SK-N-SH (cell line): ENCODE results near the gene ZSCAN5C. TPM values are rescaled to one million over a fixed set of nuclear protein-coding genes. Genes with fewer than 3 reads are reported as not detected.
"Not testable (repeated sequence)": the region's sequence is repeated elsewhere in the genome, so short reads cannot be mapped to it uniquely, and the experiment has no call there.

Experiments
- CTCF ChIA-PET: fragments of 300-600, 350-600 bp; formaldehyde crosslinking; extraction: SDS; loops from one replicate; lab custom pipeline; 2021; lab: Yijun Ruan, JAX
- POLR2A ChIA-PET: fragments of 350-600 bp; sonication (Branson Sonifier 250); formaldehyde crosslinking; extraction: SDS; loops from one replicate; lab custom pipeline; 2020; ENCODE audit warnings: antibody characterized with exemption, inconsistent platforms; lab: Yijun Ruan, JAX
- DNase-seq: peaks from one replicate; pipeline ENCODE4 v3.0.0; 2012
- H2AFZ ChIP-seq: fragments of 200-600 bp; sonication (generic); 2 replicates; pipeline ENCODE4 v1.8.1; 2016; ENCODE audit warnings: antibody characterized with exemption, mild to moderate bottlenecking, low read depth
- H3F3A ChIP-seq: fragments of 200-600 bp; sonication (generic); replicated peaks from 2 replicates; pipeline ENCODE3; 2016; ENCODE audit warnings: antibody characterized with exemption, mild to moderate bottlenecking; ENCODE audit not compliant: insufficient read depth
- H3K27ac ChIP-seq, 2 experiments: fragments of 200-500 bp in 1 of 2; fragments of 200-600 bp in 1 of 2; sonication (Bioruptor generic) in 1 of 2; sonication (generic), shearing (Covaris generic) in 1 of 2; 2 replicates each; pipeline versions ENCODE4 v1.5.1 to v1.6.1; 2014 to 2016; ENCODE audit warnings: low read depth in 2 of 2, inconsistent platforms in 1 of 2, low read length in 1 of 2, mild to moderate bottlenecking in 1 of 2, mixed read lengths in 1 of 2
- H3K27me3 ChIP-seq: fragments of 200-600 bp; sonication (generic), shearing (Covaris generic); 2 replicates; pipeline ENCODE4 v1.6.1; 2016; ENCODE audit warnings: mixed run types; ENCODE audit not compliant: insufficient read depth
- H3K36me3 ChIP-seq, 2 experiments: fragments of 200-500 bp in 1 of 2; fragments of 200-600 bp in 1 of 2; sonication (Bioruptor generic) in 1 of 2; sonication (generic) in 1 of 2; replicated peaks in 1 of 2; 2 replicates each; pipeline versions ENCODE3 to v1.5.1; 2014 to 2016; ENCODE audit warnings: low read length in 1 of 2, mild to moderate bottlenecking in 1 of 2; ENCODE audit not compliant: insufficient read depth in 2 of 2, control insufficient read depth in 1 of 2
- H3K4me1 ChIP-seq, 2 experiments: fragments of 200-500 bp in 1 of 2; fragments of 200-600 bp in 1 of 2; sonication (Bioruptor generic) in 1 of 2; sonication (generic), shearing (Covaris generic) in 1 of 2; 2 replicates each; pipeline versions ENCODE4 v1.5.1 to v1.6.1; 2014 to 2016; ENCODE audit warnings: low read depth in 1 of 2, low read length in 1 of 2, mixed run types in 1 of 2; ENCODE audit not compliant: insufficient read depth in 2 of 2, control insufficient read depth in 1 of 2
- H3K4me2 ChIP-seq: fragments of 200-600 bp; sonication (generic), shearing (Covaris generic); 2 replicates; pipeline ENCODE4 v1.6.1; 2017; ENCODE audit warnings: mixed run types
- H3K4me3 ChIP-seq, 2 experiments: fragments of 200-500 bp in 1 of 2; fragments of 200-600 bp in 1 of 2; sonication (Bioruptor generic) in 1 of 2; sonication (generic), shearing (Covaris generic) in 1 of 2; 2 replicates each; pipeline versions ENCODE4 v1.5.1 to v1.8.1; 2014 to 2016; ENCODE audit warnings: low read depth in 2 of 2, inconsistent platforms in 1 of 2, low read length in 1 of 2, mild to moderate bottlenecking in 1 of 2, mixed read lengths in 1 of 2, moderate library complexity in 1 of 2
- H3K79me2 ChIP-seq: fragments of 200-600 bp; sonication (generic); 2 replicates; pipeline ENCODE4 v1.8.1; 2017; ENCODE audit warnings: mild to moderate bottlenecking; ENCODE audit not compliant: insufficient read depth
- H3K9ac ChIP-seq: fragments of 200-600 bp; sonication (generic); 2 replicates; pipeline ENCODE4 v1.6.1; 2017; ENCODE audit warnings: mixed run types
- H3K9me2 ChIP-seq: fragments of 200-600 bp; sonication (generic); 2 replicates; pipeline ENCODE4 v1.6.1; 2017; ENCODE audit warnings: mixed run types
- H3K9me3 ChIP-seq: fragments of 200-600 bp; sonication (generic); 2 replicates; pipeline ENCODE4 v1.6.1; 2017; ENCODE audit warnings: mixed run types, mild to moderate bottlenecking, moderate library complexity
- H4K20me1 ChIP-seq: fragments of 200-600 bp; sonication (generic); 2 replicates; pipeline ENCODE4 v1.6.1; 2017; ENCODE audit warnings: mild to moderate bottlenecking, mixed run types; ENCODE audit not compliant: insufficient read depth
- EZH2phosphoT487 ChIP-seq: fragments of 200-600 bp; sonication (generic); IDR thresholded peaks from 2 replicates; pipeline ENCODE4 v1.6.1; 2017; ENCODE audit warnings: low read depth, mixed run types, mild to moderate bottlenecking, antibody characterized with exemption, moderate library complexity, borderline replicate concordance
- MEF2A ChIP-seq: IDR thresholded peaks from 2 replicates; pipeline ENCODE4 v1.4.0; 2012; ENCODE audit warnings: low read depth, borderline replicate concordance
- POLR2AphosphoS5 ChIP-seq: IDR thresholded peaks from 2 replicates; pipeline ENCODE4 v1.6.1; 2012; ENCODE audit warnings: low read depth, low read length
- RCOR1 ChIP-seq: fragments of 150-350 bp; IDR thresholded peaks from 2 replicates; pipeline ENCODE4 v1.6.1; 2017; ENCODE audit warnings: antibody characterized with exemption, low read length
- RXRA ChIP-seq: IDR thresholded peaks from 2 replicates; pipeline ENCODE4 v1.4.0; 2012; ENCODE audit warnings: low read depth, mild to moderate bottlenecking, borderline replicate concordance
- TAF1 ChIP-seq: IDR thresholded peaks from 2 replicates; pipeline ENCODE4 v1.6.1; 2012; ENCODE audit warnings: low read depth, mild to moderate bottlenecking, low read length, moderate library complexity, borderline replicate concordance
- WGBS: methylation state at CpG from one replicate; pipeline ENCODE4 v1.1.6; 2017; ENCODE audit warnings: low lambda C conversion rate; 5-methylcytosine and 5-hydroxymethylcytosine counted together
- polyA plus RNA-seq, 3 experiments: library from polyadenylated mRNA; depleted of rRNA; stranded (reverse); fragments of >200 nt; gene quantifications; 2 replicates each; pipeline ENCODE4 v1.2.3, GENCODE V29; 2012
- TF ChIP-seq, protein P1 (sequence below): IDR thresholded peaks from 2 replicates; pipeline ENCODE4 v1.4.0; 2012; ENCODE audit warnings: low read depth, borderline replicate concordance
- TF ChIP-seq, protein P2 (sequence below): IDR thresholded peaks from 2 replicates; pipeline ENCODE4 v1.4.0; 2012; ENCODE audit warnings: low read depth, borderline replicate concordance
- TF ChIP-seq, protein P3 (sequence below): IDR thresholded peaks from 2 replicates; pipeline ENCODE4; 2012
- TF ChIP-seq, protein P4 (sequence below): IDR thresholded peaks from 2 replicates; pipeline ENCODE4 v1.6.1; 2012; ENCODE audit warnings: mild to moderate bottlenecking, low read depth, low read length, moderate library complexity

The ZSCAN5C gene
- polyA plus RNA-seq, 1 of the 3 experiments (the other 2 are of a cell fraction) = not detected

DNA sequence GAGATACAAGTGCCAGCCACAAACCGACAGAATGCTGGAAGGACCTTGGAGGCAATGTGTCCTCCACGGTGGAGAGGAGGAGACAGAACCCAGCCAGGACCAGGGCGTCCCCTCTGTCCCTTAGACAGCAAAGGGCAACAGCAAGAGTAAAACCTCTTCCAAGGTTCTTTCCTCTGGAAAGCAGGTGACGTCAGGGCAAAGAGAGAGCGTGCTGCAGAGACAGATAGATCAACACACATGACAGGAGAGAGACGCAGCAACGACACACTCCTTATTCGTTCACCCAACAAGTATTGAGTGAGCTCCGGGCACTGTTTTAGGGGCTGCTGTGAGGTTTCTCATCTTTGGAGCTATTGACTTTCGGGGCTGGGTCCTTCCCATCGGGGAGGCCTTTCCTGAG lies 27.5 kb upstream of the ZSCAN5C start (continued):
- TF ChIP-seq, protein P1, sequence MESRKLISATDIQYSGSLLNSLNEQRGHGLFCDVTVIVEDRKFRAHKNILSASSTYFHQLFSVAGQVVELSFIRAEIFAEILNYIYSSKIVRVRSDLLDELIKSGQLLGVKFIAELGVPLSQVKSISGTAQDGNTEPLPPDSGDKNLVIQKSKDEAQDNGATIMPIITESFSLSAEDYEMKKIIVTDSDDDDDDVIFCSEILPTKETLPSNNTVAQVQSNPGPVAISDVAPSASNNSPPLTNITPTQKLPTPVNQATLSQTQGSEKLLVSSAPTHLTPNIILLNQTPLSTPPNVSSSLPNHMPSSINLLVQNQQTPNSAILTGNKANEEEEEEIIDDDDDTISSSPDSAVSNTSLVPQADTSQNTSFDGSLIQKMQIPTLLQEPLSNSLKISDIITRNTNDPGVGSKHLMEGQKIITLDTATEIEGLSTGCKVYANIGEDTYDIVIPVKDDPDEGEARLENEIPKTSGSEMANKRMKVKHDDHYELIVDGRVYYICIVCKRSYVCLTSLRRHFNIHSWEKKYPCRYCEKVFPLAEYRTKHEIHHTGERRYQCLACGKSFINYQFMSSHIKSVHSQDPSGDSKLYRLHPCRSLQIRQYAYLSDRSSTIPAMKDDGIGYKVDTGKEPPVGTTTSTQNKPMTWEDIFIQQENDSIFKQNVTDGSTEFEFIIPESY = no peak
- TF ChIP-seq TAF1 (no peak), EZH2phosphoT487 (no peak), RCOR1 (no peak), MEF2A (no peak), POLR2AphosphoS5 (no peak), RXRA (no peak)
- TF ChIP-seq, protein P2, sequence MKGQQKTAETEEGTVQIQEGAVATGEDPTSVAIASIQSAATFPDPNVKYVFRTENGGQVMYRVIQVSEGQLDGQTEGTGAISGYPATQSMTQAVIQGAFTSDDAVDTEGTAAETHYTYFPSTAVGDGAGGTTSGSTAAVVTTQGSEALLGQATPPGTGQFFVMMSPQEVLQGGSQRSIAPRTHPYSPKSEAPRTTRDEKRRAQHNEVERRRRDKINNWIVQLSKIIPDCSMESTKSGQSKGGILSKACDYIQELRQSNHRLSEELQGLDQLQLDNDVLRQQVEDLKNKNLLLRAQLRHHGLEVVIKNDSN = no peak
- TF ChIP-seq, protein P3, sequence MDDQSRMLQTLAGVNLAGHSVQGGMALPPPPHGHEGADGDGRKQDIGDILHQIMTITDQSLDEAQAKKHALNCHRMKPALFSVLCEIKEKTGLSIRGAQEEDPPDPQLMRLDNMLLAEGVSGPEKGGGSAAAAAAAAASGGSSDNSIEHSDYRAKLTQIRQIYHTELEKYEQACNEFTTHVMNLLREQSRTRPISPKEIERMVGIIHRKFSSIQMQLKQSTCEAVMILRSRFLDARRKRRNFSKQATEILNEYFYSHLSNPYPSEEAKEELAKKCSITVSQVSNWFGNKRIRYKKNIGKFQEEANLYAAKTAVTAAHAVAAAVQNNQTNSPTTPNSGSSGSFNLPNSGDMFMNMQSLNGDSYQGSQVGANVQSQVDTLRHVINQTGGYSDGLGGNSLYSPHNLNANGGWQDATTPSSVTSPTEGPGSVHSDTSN = no peak
- TF ChIP-seq, protein P4, sequence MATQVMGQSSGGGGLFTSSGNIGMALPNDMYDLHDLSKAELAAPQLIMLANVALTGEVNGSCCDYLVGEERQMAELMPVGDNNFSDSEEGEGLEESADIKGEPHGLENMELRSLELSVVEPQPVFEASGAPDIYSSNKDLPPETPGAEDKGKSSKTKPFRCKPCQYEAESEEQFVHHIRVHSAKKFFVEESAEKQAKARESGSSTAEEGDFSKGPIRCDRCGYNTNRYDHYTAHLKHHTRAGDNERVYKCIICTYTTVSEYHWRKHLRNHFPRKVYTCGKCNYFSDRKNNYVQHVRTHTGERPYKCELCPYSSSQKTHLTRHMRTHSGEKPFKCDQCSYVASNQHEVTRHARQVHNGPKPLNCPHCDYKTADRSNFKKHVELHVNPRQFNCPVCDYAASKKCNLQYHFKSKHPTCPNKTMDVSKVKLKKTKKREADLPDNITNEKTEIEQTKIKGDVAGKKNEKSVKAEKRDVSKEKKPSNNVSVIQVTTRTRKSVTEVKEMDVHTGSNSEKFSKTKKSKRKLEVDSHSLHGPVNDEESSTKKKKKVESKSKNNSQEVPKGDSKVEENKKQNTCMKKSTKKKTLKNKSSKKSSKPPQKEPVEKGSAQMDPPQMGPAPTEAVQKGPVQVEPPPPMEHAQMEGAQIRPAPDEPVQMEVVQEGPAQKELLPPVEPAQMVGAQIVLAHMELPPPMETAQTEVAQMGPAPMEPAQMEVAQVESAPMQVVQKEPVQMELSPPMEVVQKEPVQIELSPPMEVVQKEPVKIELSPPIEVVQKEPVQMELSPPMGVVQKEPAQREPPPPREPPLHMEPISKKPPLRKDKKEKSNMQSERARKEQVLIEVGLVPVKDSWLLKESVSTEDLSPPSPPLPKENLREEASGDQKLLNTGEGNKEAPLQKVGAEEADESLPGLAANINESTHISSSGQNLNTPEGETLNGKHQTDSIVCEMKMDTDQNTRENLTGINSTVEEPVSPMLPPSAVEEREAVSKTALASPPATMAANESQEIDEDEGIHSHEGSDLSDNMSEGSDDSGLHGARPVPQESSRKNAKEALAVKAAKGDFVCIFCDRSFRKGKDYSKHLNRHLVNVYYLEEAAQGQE = no peak

DNA sequence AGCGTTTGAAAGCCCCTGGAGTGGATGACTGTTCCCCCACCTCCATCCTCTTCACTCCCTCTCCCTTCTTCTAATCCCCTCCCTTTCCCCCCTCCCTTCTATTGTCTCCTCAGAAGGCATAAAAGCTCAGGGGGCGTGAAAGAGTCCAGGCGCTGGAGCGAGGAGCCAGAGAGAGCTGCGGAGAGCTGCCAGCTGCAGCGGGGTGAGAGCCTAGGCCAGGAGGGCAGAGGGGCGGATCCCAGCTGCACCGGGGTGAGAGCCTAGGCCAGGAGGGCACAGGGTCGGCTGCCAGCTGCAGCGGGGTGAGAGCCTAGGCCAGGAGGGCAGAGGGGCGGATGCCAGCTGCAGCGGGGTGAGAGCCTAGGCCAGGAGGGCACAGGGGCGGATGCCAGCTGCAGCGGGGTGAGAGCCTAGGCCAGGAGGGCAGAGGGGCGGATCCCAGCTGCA lies 26.2 kb upstream of the ZSCAN5C start, which contains the start of gene GALP:
Gene GALP, plus strand, starts transcription at position 148 of the 447 bp plus-strand sequence. CDS start 1,101 bp downstream, outside the sequence.
- H3K9me3 ChIP-seq, H3K4me3 ChIP-seq, DNase-seq, H3K27ac ChIP-seq, H2AFZ ChIP-seq, H3F3A ChIP-seq, H3K36me3 ChIP-seq, H3K79me2 ChIP-seq, H3K4me2 ChIP-seq, H3K4me1 ChIP-seq, H4K20me1 ChIP-seq, H3K9ac ChIP-seq, POLR2A ChIA-PET, H3K9me2 ChIP-seq: not testable (repeated sequence)
- H3K27me3 ChIP-seq = peaks cover 69% of the 10 kb centered on the region
- CTCF ChIA-PET = interaction anchor here (0.7 to 7.1 kb wide), 7 partner anchors 9 to 157 kb away, joined by 3 to 56 read pairs (median 5); no protein-coding TSS in a partner anchor
- WGBS = 31% methylated on average over 12 of the region's 15 CpGs

DNA sequence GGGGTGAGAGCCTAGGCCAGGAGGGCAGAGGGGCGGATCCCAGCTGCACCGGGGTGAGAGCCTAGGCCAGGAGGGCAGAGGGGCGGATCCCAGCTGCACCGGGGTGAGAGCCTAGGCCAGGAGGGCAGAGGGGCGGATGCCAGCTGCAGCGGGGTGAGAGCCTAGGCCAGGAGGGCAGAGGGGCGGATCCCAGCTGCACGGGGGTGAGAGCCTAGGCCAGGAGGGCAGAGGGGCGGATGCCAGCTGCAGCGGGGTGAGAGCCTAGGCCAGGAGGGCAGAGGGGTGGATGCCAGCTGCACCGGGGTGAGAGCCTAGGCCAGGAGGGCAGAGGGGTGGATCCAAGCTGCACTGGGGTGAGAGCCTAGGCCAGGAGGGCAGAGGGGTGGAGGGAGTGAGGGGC lies 25.8 kb upstream of the ZSCAN5C start:
- H3K4me3 ChIP-seq, H3K36me3 ChIP-seq, H4K20me1 ChIP-seq, H3K9me2 ChIP-seq, H3K9me3 ChIP-seq, POLR2A ChIA-PET, H3K79me2 ChIP-seq, H3K27ac ChIP-seq, H2AFZ ChIP-seq, H3F3A ChIP-seq, H3K4me1 ChIP-seq, H3K4me2 ChIP-seq, DNase-seq, H3K9ac ChIP-seq: not testable (repeated sequence)
- CTCF ChIA-PET = interaction anchor here (0.9 to 7.1 kb wide), 6 partner anchors 21 to 157 kb away, joined by 3 to 56 read pairs (median 5); no protein-coding TSS in a partner anchor
- 20% methylated on average over 1 of the region's 11 CpGs for WGBS
- H3K27me3 ChIP-seq = peaks cover 73% of the 10 kb centered on the region
